ENCODE measurements around the gene SGSM2.

- TF ChIP-seq CTCF (IDR thresholded peaks at IDR 0.05) (no peak), POLR2AphosphoS5 (IDR thresholded peaks at IDR 0.05; ENCODE audit: insufficient read depth in 1 of 2, low read depth in 1 of 2) (no peak), POLR2A (IDR thresholded peaks at IDR 0.05) (no peak)
These were observed 60.9 kb downstream of the SGSM2 start for GRCh38 chr17:2398182-2398581.
